Stomach (tissue), 4 donors: ENCODE data around the gene RTN3.

ENCODE experiments used
- POLR2A ChIP-seq, 4 donors: fragments of 450-650 bp; IDR thresholded peaks; one replicate each; pipeline ENCODE4 v1.6.1; 2016; ENCODE audit warnings: antibody characterized with exemption in 4 of 4, control low read depth in 2 of 4, mild to moderate bottlenecking in 1 of 4, moderate library complexity in 1 of 4
- TF ChIP-seq, protein P1 (sequence below), 7 experiments: fragments of 450-650 bp in 4 of 7; fragments of 200-600 bp in 3 of 7; sonication (generic) in 3 of 7; IDR thresholded peaks; one replicate each; pipeline ENCODE4 v1.5.1; 2016 to 2019; ENCODE audit warnings: antibody characterized with exemption in 7 of 7, control low read depth in 2 of 7, mild to moderate bottlenecking in 1 of 7

DNA sequence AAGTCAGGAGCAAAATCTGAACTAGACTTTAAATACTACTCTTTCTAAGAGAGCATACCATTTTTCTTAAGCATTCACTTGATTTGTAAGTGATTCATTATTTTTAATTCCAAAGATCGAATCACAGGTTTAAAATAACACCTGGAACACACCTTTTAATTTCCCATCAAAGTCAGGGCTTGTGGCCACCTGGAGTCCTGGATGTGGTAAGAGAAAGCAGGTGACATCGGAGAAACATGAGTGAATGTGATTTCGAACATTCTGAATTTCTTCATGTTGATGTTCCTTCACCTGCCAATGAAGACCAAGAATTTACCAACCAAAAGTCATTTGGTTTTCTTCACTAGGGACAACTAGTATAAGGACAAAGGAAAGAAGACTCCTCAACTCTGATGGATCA is 38.1 kb upstream of the RTN3 start:
- no peak for TF ChIP-seq POLR2A (IDR thresholded peaks at IDR 0.05)
- TF ChIP-seq, protein P1, sequence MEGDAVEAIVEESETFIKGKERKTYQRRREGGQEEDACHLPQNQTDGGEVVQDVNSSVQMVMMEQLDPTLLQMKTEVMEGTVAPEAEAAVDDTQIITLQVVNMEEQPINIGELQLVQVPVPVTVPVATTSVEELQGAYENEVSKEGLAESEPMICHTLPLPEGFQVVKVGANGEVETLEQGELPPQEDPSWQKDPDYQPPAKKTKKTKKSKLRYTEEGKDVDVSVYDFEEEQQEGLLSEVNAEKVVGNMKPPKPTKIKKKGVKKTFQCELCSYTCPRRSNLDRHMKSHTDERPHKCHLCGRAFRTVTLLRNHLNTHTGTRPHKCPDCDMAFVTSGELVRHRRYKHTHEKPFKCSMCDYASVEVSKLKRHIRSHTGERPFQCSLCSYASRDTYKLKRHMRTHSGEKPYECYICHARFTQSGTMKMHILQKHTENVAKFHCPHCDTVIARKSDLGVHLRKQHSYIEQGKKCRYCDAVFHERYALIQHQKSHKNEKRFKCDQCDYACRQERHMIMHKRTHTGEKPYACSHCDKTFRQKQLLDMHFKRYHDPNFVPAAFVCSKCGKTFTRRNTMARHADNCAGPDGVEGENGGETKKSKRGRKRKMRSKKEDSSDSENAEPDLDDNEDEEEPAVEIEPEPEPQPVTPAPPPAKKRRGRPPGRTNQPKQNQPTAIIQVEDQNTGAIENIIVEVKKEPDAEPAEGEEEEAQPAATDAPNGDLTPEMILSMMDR (IDR thresholded peaks at IDR 0.05), result no peak
